ENCODE measurements around the gene PSAT1.

PSAT1 gene

DNA sequence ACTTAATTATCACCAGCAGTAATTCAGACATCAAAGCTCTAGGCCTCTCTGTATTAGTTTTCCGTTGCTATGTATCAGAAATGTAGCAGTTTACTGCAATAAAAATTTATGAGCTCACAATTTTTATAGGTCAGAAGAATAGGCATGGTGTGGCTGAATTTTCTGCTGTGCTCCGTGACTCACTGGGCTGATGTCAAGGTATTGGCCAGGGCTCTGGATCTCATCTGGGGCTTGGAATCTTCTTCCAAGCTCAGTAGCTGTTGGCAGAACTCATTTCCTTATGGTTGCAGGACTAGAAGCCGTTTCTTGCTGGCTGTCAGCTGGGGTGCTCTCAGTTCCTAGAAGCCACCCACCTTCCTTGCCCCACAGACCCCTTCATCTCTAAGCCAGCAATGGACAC, 66.3 kb downstream of the PSAT1 start:
- H3K4me3 ChIP-seq (ENCODE audit: low read length) = no peak overlapping the region
- no peak for DNase-seq (ENCODE audit: low read depth)
- TF ChIP-seq, protein P1, sequence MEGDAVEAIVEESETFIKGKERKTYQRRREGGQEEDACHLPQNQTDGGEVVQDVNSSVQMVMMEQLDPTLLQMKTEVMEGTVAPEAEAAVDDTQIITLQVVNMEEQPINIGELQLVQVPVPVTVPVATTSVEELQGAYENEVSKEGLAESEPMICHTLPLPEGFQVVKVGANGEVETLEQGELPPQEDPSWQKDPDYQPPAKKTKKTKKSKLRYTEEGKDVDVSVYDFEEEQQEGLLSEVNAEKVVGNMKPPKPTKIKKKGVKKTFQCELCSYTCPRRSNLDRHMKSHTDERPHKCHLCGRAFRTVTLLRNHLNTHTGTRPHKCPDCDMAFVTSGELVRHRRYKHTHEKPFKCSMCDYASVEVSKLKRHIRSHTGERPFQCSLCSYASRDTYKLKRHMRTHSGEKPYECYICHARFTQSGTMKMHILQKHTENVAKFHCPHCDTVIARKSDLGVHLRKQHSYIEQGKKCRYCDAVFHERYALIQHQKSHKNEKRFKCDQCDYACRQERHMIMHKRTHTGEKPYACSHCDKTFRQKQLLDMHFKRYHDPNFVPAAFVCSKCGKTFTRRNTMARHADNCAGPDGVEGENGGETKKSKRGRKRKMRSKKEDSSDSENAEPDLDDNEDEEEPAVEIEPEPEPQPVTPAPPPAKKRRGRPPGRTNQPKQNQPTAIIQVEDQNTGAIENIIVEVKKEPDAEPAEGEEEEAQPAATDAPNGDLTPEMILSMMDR (IDR thresholded peaks at IDR 0.05; ENCODE audit: insufficient read depth, low read depth, low read length, missing control alignments) = no peak

DNA sequence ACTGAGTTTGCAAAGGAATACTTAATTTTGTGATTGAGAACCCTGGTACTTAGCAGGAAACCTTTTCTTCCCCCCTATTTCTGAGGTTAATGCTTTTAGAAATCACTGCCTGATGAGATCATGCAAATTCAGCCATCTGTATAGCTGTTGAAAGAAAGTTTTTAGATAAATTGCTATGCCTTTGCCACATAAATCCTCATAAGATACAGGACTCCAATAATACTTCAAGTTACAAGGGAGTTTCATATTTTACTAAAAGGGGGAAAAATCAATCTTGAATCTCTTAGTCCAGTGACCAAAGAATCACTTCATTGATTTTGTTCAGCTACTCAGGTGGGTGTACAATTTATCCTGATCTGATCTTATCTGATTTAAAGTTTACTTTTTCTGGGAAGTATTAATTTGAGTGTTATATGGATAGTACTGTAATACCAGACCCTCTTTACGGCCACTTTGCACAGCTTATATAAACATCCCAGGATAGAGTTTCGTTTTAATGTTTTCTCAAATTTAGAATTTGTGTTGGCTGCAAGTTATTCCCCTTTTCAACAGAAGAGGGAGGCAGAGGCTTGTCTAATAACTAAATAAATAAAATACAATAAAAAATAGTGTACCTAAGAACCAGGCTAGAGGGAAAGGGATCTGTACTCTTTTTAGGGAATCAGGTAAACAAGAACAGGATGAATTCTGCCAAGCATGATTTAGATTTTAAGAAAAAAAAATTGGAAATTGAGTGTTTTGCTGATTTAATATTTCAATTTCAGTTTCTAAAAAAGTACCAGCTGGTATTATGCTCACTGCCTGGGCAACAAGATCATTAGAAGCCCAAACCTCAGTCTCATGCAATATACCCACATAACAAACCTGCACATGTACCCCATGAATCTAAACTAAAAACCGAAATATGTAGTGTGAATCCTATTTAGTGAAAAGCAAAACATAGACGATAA, 69.1 kb downstream of the PSAT1 start:
- H3K4me3 ChIP-seq (ENCODE audit: low read length) = no peak overlapping the region
- TF ChIP-seq, protein P1 (IDR thresholded peaks at IDR 0.05; ENCODE audit: insufficient read depth, low read depth, low read length, missing control alignments) = peak; percentile 61
- peak; percentile 19 for DNase-seq (ENCODE audit: low read depth)

DNA sequence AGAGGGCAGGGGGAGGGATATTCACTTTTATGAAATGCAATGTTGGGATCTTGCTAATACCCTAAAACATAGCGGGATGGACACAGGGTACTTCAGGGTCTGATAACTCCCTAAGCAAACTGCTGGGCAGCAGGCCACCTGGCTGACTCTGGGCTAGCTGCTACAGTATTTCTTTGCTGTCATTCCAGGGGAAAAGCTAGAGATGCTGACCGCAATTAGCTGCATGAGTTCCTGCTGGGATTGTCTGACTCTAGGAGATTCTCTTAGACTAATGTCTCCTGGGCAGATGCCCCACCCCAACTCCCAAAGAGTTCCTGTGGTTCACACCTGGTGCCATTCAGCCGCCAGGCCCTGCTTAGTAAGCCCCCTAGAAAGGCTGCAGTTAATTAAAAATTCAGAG, 69.9 kb downstream of the PSAT1 start:
- TF ChIP-seq, protein P1 (IDR thresholded peaks at IDR 0.05; ENCODE audit: insufficient read depth, low read depth, low read length, missing control alignments) = no peak
- H3K4me3 ChIP-seq (ENCODE audit: low read length) = no peak overlapping the region
- no peak for DNase-seq (ENCODE audit: low read depth)

DNA sequence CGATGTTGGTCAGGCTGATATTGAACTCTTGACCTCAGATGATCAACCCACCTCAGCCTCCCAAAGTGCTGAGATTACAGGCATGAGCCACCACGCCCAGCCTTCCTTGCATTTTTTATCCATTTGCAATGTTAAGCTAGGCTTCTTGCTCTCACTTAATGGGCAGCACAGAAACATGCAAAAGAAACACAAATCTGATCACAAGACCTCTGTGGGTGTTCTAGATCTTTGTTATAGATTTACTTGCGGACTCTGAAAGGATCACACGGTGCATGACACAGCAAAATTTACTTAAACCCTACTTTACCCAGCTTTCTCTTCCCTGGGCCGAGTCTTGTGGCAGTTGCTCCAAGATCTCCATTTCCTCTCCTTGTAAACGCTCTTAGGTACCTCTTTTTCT, 71.3 kb downstream of the PSAT1 start:
- DNase-seq (ENCODE audit: low read depth) = no peak
- TF ChIP-seq, protein P1 (IDR thresholded peaks at IDR 0.05; ENCODE audit: insufficient read depth, low read depth, low read length, missing control alignments) = no peak

DNA sequence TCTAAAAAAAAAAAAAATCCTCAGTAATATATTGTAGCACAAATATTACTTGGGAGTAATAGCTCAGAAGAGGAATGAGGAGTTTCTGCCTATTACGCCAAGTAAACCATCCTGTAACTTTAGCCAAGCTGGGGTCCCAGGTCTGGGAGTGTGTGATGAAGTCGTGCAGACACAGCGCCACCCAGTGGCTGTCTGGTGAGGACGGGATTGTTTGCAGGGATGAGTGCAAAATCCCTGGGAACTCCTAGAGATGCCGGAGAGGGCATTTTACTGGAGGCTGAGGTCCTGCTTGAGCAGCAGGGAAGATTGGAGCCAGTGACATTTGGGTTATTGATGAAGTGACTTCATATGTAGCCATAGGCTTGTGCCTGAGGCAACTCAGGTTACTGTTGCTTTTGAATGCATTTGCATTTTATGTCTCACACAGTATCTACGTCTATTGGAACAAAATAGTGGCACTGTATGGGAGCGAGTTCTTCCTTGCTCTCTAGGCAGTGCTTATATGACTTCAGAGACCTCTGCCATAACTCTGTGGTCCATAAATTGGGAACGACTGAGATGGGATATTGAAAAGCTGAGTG, 72.8 kb downstream of the PSAT1 start:
- TF ChIP-seq, protein P1 (IDR thresholded peaks at IDR 0.05; ENCODE audit: insufficient read depth, low read depth, low read length, missing control alignments) = peak; percentile 95
- DNase-seq (ENCODE audit: low read depth) = peak; percentile 69
- H3K4me3 ChIP-seq (ENCODE audit: low read length) = no peak overlapping the region

More for the DNA sequence above, 71.3 kb downstream of the PSAT1 start:
- no peak overlapping the region for H3K4me3 ChIP-seq (ENCODE audit: low read length)

DNA sequence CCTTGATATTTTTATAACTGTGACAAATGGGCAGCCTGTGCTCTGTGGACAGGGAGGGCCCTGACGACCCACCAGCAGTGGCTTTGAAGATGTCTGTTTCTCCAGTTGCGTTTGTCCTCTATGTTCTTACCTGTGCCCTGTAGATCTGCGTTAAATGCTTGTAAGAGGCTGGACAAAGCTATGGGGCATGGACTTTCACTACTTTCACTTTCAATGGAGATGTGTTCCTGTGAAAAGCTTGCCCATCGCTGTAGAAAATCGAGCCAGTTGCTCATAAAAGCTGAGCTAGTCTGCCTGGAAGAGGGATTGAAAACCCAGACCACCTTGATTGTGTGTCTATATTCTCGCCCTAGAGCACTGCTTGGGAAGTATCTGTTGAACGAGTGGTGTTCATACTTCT, 74.1 kb downstream of the PSAT1 start:
- TF ChIP-seq, protein P1 (IDR thresholded peaks at IDR 0.05; ENCODE audit: insufficient read depth, low read depth, low read length, missing control alignments) = no peak
- no peak overlapping the region for H3K4me3 ChIP-seq (ENCODE audit: low read length)

More for the DNA sequence above, 74.1 kb downstream of the PSAT1 start:
- no peak for DNase-seq (ENCODE audit: low read depth)

All from epithelial cell of esophagus (primary cell).